ENCODE results near the gene TSPAN18.

- TF ChIP-seq EZH2 (IDR thresholded peaks at IDR 0.05; ENCODE audit: borderline replicate concordance, low read depth, low read length, poor library complexity, severe bottlenecking) (no peak), CTCF (conservative IDR thresholded peaks at IDR 0.05; ENCODE audit: low read depth, low read length) (no peak)
Observed at GRCh38 chr11:44952500-44953260, 225.9 kb downstream of the TSPAN18 start.

All from A673 (cell line).